HCT116 (cell line): Measurements from ENCODE around the gene STAMBPL1. TPM values are rescaled to one million over a fixed set of nuclear protein-coding genes. Genes with fewer than 3 reads are reported as not detected.

Source experiments
- ATAC-seq: fragments of 200-7000 bp; cut with Tn5 transposase; 2 replicates; pipeline ENCODE4 v1.9.1; 2020; ENCODE audit warnings: mild to moderate bottlenecking, moderate library complexity
- BruUV-seq: library from RNA; stranded (reverse); fragments of 400-500 nt; replicated peaks from 2 replicates; lab custom pipeline; 2021; lab: Mats Ljungman, UMichigan
- CTCF ChIA-PET: fragments of 300-600 bp; sonication (Branson Sonifier 250); formaldehyde crosslinking; loops from one replicate; lab custom pipeline; 2021; ENCODE audit warnings: antibody characterized with exemption; lab: Charles Lee
- POLR2A ChIA-PET: fragments of 300-600, 350-600 bp; sonication (Branson Sonifier 250); formaldehyde crosslinking; loops from one replicate; lab custom pipeline; 2021; ENCODE audit warnings: antibody characterized with exemption; lab: Charles Lee
- RAD21 ChIA-PET, 2 experiments: fragments of 300-600 bp; sonication (Branson Sonifier 250); formaldehyde crosslinking; loops; one replicate each; lab custom pipeline; 2023; ENCODE audit warnings: low total read pairs in 2 of 2; ENCODE audit not compliant: uncharacterized antibody in 2 of 2, unreplicated experiment in 2 of 2, low non-redundant PET in 1 of 2; lab: Charles Lee
- DNase-seq: peaks from one replicate; pipeline ENCODE4 v3.0.0-alpha.2; 2010; ENCODE audit warnings: low read depth, low spot score
- H2AFZ ChIP-seq: fragments of 200-600 bp; shearing (Covaris generic), sonication (generic); 2 replicates; pipeline ENCODE4 v1.6.1; 2017; ENCODE audit warnings: low read depth, mixed run types, mixed read lengths, antibody characterized with exemption, low read length; ENCODE audit not compliant: poor library complexity, severe bottlenecking
- H3K27ac ChIP-seq: 2 replicates; pipeline ENCODE4 v1.5.1; 2012; ENCODE audit warnings: low read depth, low read length
- H3K27me3 ChIP-seq: fragments of 200-600 bp; sonication (generic); 2 replicates; pipeline ENCODE4 v1.6.1; 2016; ENCODE audit warnings: mixed run types, low read length, mixed read lengths; ENCODE audit not compliant: insufficient read depth
- H3K36me3 ChIP-seq, 2 experiments: fragments of 200-500 bp in 1 of 2; fragments of 200-600 bp in 1 of 2; sonication (Bioruptor generic) in 1 of 2; sonication (generic) in 1 of 2; 2 replicates each; pipeline versions ENCODE4 v1.5.1 to v1.6.1; 2014 to 2016; ENCODE audit warnings: low read length in 2 of 2, inconsistent platforms in 1 of 2, mixed read lengths in 1 of 2, mixed run types in 1 of 2; ENCODE audit not compliant: insufficient read depth in 2 of 2, control insufficient read depth in 1 of 2
- H3K4me1 ChIP-seq, 2 experiments: fragments of 200-600 bp in 1 of 2; sonication (generic) in 1 of 2; 2 replicates each; pipeline versions ENCODE4 v1.5.1 to v1.6.1; 2012 to 2017; ENCODE audit warnings: low read length in 2 of 2, inconsistent platforms in 1 of 2, mild to moderate bottlenecking in 1 of 2, mixed read lengths in 1 of 2, mixed run types in 1 of 2, moderate library complexity in 1 of 2; ENCODE audit not compliant: insufficient read depth in 2 of 2, control insufficient read depth in 1 of 2
- H3K4me2 ChIP-seq: fragments of 200-600 bp; sonication (generic); 2 replicates; pipeline ENCODE4 v1.6.1; 2017; ENCODE audit warnings: mixed run types, low read length, mixed read lengths
- H3K4me3 ChIP-seq, 2 experiments: fragments of 200-600 bp in 1 of 2; sonication (generic) in 1 of 2; replicated peaks in 1 of 2; 2 replicates each; pipeline ENCODE4 v1.5.1; 2011 to 2016; ENCODE audit warnings: low read length in 2 of 2, control low read depth in 1 of 2, low read depth in 1 of 2, mild to moderate bottlenecking in 1 of 2, mixed read lengths in 1 of 2, mixed run types in 1 of 2
- H3K79me2 ChIP-seq: fragments of 200-600 bp; sonication (generic); 2 replicates; pipeline ENCODE4 v1.6.1; 2017; ENCODE audit warnings: mild to moderate bottlenecking, mixed run types, low read length, moderate library complexity, mixed read lengths; ENCODE audit not compliant: insufficient read depth
- H3K9ac ChIP-seq: fragments of 200-600 bp; sonication (generic); 2 replicates; pipeline ENCODE4 v1.6.1; 2016; ENCODE audit warnings: low read length, mixed read lengths
- H3K9me2 ChIP-seq: fragments of 200-600 bp; sonication (generic), shearing (Covaris generic); 2 replicates; pipeline ENCODE4 v1.6.1; 2017; ENCODE audit warnings: mixed run types, mild to moderate bottlenecking, moderate library complexity; ENCODE audit not compliant: insufficient read depth
- H3K9me3 ChIP-seq, 2 experiments: fragments of 200-500 bp in 1 of 2; fragments of 200-600 bp in 1 of 2; sonication (Bioruptor generic) in 1 of 2; sonication (generic) in 1 of 2; 2 replicates each; pipeline ENCODE4 v1.6.1; 2014 to 2017; ENCODE audit warnings: low read length in 2 of 2, mixed read lengths in 2 of 2, inconsistent platforms in 1 of 2, low read depth in 1 of 2, mild to moderate bottlenecking in 1 of 2, mixed run types in 1 of 2, moderate library complexity in 1 of 2; ENCODE audit not compliant: control insufficient read depth in 1 of 2, insufficient read depth in 1 of 2
- H4K20me1 ChIP-seq: fragments of 200-600 bp; sonication (generic), shearing (Covaris generic); 2 replicates; pipeline ENCODE4 v1.6.1; 2017; ENCODE audit warnings: mixed run types, mild to moderate bottlenecking, moderate library complexity; ENCODE audit not compliant: insufficient read depth
- CBX3 ChIP-seq: IDR thresholded peaks from 2 replicates; pipeline ENCODE4 v1.6.1; 2012; ENCODE audit warnings: low read depth
- CEBPB ChIP-seq: IDR thresholded peaks from 2 replicates; pipeline ENCODE4 v1.6.1; 2012; ENCODE audit warnings: low read depth
- ELF1 ChIP-seq: IDR thresholded peaks from 2 replicates; pipeline ENCODE4 v1.6.1; 2012; ENCODE audit warnings: low read depth, borderline replicate concordance
- EZH2 ChIP-seq: fragments of 200-600 bp; sonication (generic); IDR thresholded peaks from 2 replicates; pipeline ENCODE4 v1.6.1; 2017; ENCODE audit warnings: antibody characterized with exemption, mixed run types
- EZH2phosphoT487 ChIP-seq: fragments of 200-600 bp; IDR thresholded peaks from 2 replicates; pipeline ENCODE4 v1.6.1; 2018; ENCODE audit warnings: antibody characterized with exemption, borderline replicate concordance
- FOSL1 ChIP-seq: IDR thresholded peaks from 2 replicates; pipeline ENCODE4 v1.6.1; 2012; ENCODE audit warnings: low read depth
- JUND ChIP-seq: IDR thresholded peaks from 2 replicates; pipeline ENCODE4 v1.6.1; 2012
- POLR2A ChIP-seq: IDR thresholded peaks from 2 replicates; pipeline ENCODE4 v1.7.0; 2011; ENCODE audit warnings: borderline replicate concordance; ENCODE audit not compliant: insufficient read depth, insufficient read length; ENCODE audit errors: extremely low read depth
- POLR2AphosphoS5 ChIP-seq: IDR thresholded peaks from 2 replicates; pipeline ENCODE4 v1.6.1; 2011; ENCODE audit warnings: mild to moderate bottlenecking, low read depth, low read length, moderate library complexity
- TCF7L2 ChIP-seq: IDR thresholded peaks from 2 replicates; pipeline ENCODE4 v1.7.0; 2011; ENCODE audit warnings: borderline replicate concordance, inconsistent platforms; ENCODE audit not compliant: insufficient read depth, insufficient read length; ENCODE audit errors: extremely low read depth
- intact Hi-C: fragments of 100-400 bp; cut with micrococcal nuclease; formaldehyde crosslinking; loops from 2 replicates; pipeline ENCODE4 v1.10.0; 2022
- total RNA-seq: library from RNA; stranded (reverse); gene quantifications from one replicate; pipeline ENCODE4 v1.2.1, GENCODE V29; 2021; ENCODE audit not compliant: unreplicated experiment
- TF ChIP-seq, protein P1 (sequence below): IDR thresholded peaks from 2 replicates; pipeline ENCODE4 v1.6.1; 2012
- TF ChIP-seq, protein P2 (sequence below), 3 experiments: fragments of 200-600 bp in 1 of 3; sonication (generic) in 1 of 3; IDR thresholded peaks in 2 of 3; conservative IDR thresholded peaks in 1 of 3; 2 replicates each; pipeline ENCODE4 v1.5.1; 2012 to 2017; ENCODE audit warnings: low read depth in 2 of 3, low read length in 2 of 3, antibody characterized with exemption in 1 of 3, borderline replicate concordance in 1 of 3, control low read depth in 1 of 3, mild to moderate bottlenecking in 1 of 3, mixed read lengths in 1 of 3, mixed run types in 1 of 3, moderate library complexity in 1 of 3; ENCODE audit not compliant: insufficient read depth in 1 of 3

The STAMBPL1 gene
- total RNA-seq, 1 experiment from 2014 or later, result 11.0 TPM

DNA sequence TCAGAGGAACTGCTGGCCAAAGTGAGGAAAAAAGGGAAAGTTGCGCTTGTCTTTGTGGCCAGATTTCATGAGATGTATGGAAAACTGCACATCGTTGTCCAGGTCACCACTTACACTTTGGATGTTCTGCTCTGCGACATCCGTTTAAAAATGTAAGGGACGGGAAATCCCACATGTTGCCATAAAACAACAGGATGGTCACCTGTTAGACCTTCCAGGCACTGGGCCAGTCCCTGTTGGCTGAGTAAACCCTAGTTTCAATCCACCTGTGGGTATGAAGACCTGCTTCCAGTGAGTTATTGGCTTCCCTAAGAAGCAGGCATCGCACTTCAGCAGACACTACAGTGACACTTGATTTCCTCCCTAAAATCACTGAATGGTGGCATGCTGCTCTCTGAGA lies 2.7 kb upstream of the STAMBPL1 start:
- Histone ChIP-seq H3K9me3 (no peaks in the 10 kb centered on the region), H3K27me3 (no peaks in the 10 kb centered on the region), H3K36me3 (no peaks in the 10 kb centered on the region), H3K79me2 (peaks cover 12% of the 10 kb centered on the region), H3K27ac (no peak overlapping the region), H4K20me1 (no peaks in the 10 kb centered on the region), H3K9me2 (no peaks in the 10 kb centered on the region), H3K4me3 (no peak overlapping the region), H3K4me1 (peaks cover 14 to 23% of the 10 kb centered on the region in 2 experiments), H2AFZ (no peak overlapping the region), H3K4me2 (no peak overlapping the region), H3K9ac (no peak overlapping the region)
- intact Hi-C loops, result no loop called here
- BruUV-seq, result no TSS peak
- ATAC-seq, result no peak
- RAD21 ChIA-PET, result no interaction called here
- POLR2A ChIA-PET, result no interaction called here
- CTCF ChIA-PET, result interaction anchor here (1.2 kb wide), 1 partner anchor 42 kb away, joined by 3 read pairs; no protein-coding TSS in a partner anchor
- TF ChIP-seq CEBPB, result no peak
- TF ChIP-seq, protein P1, sequence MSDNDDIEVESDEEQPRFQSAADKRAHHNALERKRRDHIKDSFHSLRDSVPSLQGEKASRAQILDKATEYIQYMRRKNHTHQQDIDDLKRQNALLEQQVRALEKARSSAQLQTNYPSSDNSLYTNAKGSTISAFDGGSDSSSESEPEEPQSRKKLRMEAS, result no peak
- no peak for TF ChIP-seq EZH2
- no peak for TF ChIP-seq ELF1
- TF ChIP-seq EZH2phosphoT487, result no peak
- no peak for TF ChIP-seq TCF7L2
- TF ChIP-seq POLR2AphosphoS5, result no peak
- no peak for TF ChIP-seq POLR2A
- no peak for TF ChIP-seq FOSL1
- TF ChIP-seq, protein P2, sequence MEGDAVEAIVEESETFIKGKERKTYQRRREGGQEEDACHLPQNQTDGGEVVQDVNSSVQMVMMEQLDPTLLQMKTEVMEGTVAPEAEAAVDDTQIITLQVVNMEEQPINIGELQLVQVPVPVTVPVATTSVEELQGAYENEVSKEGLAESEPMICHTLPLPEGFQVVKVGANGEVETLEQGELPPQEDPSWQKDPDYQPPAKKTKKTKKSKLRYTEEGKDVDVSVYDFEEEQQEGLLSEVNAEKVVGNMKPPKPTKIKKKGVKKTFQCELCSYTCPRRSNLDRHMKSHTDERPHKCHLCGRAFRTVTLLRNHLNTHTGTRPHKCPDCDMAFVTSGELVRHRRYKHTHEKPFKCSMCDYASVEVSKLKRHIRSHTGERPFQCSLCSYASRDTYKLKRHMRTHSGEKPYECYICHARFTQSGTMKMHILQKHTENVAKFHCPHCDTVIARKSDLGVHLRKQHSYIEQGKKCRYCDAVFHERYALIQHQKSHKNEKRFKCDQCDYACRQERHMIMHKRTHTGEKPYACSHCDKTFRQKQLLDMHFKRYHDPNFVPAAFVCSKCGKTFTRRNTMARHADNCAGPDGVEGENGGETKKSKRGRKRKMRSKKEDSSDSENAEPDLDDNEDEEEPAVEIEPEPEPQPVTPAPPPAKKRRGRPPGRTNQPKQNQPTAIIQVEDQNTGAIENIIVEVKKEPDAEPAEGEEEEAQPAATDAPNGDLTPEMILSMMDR (IDR thresholded peaks at IDR 0.05 in 2 of 3, conservative IDR thresholded peaks at IDR 0.05 in 1 of 3; ENCODE audit: borderline replicate concordance in 1 of 3, insufficient read depth in 1 of 3, low read depth in 2 of 3, low read length in 2 of 3), result no peak
- no peak for TF ChIP-seq CBX3
- TF ChIP-seq JUND, result no peak
- DNase-seq, result no peak
